Germinal center (tissue), 1 donor: ENCODE data around the gene UAP1L1.
"Not testable (repeated sequence)": the region's sequence is repeated elsewhere in the genome, so short reads cannot be mapped to it uniquely, and the experiment has no call there.

Source experiments
- DNase-seq: peaks from one replicate; pipeline ENCODE4 v3.0.0; 2012; ENCODE audit warnings: mixed read lengths, low spot score

The UAP1L1 gene, protein sequence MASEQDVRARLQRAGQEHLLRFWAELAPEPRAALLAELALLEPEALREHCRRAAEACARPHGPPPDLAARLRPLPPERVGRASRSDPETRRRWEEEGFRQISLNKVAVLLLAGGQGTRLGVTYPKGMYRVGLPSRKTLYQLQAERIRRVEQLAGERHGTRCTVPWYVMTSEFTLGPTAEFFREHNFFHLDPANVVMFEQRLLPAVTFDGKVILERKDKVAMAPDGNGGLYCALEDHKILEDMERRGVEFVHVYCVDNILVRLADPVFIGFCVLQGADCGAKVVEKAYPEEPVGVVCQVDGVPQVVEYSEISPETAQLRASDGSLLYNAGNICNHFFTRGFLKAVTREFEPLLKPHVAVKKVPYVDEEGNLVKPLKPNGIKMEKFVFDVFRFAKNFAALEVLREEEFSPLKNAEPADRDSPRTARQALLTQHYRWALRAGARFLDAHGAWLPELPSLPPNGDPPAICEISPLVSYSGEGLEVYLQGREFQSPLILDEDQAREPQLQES

DNA sequence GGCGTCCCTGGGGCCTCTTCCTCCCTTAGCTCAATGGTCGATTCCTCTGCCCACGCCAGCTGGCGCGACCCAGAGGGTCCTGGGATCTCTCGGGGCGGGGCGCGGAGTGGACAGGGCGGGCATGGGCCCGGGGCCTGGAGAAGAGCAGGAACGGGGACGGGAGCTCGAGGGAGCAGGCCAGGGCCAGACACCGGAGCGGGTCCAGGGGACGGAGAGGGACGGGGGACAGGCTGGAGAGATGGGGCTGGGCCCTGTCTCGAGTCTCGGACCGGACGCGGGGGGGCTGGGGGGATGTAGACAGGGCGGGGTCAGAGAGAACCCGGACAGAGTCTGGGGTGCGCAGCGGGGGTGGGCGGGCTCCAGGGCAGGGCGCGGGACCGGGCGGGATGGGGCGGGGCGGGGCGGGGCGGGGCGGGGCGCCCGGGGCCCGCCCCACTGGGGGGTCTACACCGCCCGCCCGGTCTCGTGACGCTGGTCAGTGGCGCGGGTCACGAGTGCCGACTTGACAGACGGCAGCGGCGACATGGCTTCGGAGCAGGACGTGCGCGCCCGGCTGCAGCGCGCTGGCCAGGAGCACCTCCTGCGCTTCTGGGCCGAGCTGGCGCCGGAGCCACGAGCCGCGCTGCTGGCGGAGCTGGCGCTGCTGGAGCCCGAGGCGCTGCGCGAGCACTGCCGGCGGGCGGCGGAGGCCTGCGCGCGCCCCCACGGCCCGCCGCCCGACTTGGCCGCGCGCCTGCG lies at the start of gene UAP1L1:
TSS of gene UAP1L1 (plus strand) at position 508 of the 738 bp plus-strand sequence. CDS start at position 524, 16 bp downstream.
- peak; percentile 75 for DNase-seq

DNA sequence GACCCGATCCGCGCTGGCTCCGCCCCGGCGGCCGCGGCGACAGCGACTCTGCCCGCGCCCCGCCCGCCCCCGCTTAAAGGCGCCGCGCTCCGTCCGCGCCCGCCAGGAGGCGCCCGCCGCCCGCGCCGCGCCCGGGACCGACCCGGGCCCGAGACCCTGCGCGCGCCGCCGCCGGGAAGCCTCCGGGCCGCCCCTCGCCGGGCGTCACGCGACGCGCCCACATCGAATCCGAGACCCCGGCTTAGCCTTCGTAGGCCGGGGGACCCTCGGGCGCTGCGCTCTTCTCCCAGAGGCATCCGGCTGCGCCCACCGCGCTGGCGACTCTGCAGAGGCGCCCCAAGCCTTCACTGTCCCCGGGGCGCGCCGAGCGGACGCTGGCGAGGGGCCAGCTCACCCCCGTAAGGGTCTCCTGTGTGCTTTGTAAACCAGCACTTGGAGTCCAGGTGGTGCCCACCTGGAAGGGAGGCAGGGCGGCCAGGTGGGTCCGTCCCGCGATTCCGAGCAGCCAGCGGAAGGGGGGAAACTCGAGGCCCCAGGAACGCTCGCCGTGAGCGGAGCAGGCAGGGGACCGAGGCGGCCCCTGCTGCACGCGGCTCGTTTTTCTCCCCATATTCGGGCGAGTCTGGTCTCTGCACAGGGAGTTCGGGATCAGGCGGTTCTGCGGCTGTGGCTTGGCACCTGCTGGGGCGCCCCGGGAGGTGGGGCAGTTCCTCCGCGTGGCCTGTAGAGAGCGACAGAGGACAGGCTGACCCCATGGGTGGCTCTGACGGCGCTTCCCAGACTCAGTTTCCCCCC lies 48.9 kb upstream of the UAP1L1 start:
- DNase-seq, result peak; percentile 71

DNA sequence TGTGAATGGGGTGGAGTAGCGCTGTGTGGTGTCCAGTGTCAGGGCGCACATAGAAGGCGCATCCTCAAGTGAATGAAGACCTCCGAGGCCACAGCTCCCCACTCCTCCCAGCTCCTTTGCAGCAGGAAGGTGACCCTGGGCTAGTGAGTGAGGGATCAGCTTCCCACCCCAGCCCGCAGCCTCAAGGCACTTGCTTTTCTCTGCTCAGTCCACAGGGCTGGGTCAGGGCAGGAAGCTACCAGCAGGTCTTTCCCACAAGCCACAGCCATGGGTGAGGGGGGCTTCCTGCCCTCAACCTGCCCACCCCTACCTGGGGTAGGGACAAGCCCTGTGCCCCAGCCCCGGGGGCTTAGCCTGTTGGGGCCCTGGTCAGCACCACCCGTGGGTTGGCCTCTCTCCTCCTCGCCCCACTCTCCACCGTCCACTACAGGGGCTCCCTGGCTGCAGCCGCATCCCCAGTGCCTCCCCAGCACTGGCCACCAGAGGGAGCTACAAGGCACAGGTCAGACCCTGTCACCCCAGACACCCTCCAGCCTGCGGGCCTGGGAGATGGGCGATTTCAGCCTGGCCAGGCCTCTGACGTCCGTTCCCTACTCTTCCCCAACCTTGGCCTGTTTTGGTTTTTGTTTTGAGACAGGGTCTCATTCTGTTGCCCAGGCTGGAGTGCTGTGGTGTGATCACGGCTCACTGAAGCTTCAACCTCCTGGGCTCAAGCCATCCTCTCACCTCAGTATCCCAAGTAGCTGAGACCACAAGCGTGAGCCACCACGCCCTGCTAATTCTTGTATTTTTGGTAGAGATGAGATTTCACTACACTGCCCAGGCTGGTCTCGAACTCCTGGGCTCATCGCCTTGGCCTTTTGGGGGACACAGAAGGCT lies 48.0 kb upstream of the UAP1L1 start:
- peak; percentile 66 for DNase-seq

DNA sequence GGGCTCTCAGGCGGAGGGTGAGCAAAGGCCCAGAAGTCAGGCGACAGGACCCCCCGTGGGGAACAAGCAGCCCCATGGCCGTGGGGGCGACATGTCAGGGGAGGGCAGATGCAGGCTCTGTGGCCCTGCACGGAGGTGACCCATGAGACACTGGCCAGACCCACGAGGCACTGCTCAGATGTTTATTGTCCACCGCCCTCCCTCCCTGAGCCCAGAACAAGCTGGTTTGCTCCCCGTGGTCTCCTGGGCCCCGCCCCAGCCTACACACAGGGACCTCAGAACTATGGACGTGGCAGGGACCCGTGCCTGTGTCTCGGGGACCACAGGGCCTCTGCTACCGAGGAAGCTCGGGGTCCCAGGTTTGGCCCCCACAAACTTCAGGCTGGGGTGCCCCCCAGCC lies 47.3 kb upstream of the UAP1L1 start:
- no peak for DNase-seq

DNA sequence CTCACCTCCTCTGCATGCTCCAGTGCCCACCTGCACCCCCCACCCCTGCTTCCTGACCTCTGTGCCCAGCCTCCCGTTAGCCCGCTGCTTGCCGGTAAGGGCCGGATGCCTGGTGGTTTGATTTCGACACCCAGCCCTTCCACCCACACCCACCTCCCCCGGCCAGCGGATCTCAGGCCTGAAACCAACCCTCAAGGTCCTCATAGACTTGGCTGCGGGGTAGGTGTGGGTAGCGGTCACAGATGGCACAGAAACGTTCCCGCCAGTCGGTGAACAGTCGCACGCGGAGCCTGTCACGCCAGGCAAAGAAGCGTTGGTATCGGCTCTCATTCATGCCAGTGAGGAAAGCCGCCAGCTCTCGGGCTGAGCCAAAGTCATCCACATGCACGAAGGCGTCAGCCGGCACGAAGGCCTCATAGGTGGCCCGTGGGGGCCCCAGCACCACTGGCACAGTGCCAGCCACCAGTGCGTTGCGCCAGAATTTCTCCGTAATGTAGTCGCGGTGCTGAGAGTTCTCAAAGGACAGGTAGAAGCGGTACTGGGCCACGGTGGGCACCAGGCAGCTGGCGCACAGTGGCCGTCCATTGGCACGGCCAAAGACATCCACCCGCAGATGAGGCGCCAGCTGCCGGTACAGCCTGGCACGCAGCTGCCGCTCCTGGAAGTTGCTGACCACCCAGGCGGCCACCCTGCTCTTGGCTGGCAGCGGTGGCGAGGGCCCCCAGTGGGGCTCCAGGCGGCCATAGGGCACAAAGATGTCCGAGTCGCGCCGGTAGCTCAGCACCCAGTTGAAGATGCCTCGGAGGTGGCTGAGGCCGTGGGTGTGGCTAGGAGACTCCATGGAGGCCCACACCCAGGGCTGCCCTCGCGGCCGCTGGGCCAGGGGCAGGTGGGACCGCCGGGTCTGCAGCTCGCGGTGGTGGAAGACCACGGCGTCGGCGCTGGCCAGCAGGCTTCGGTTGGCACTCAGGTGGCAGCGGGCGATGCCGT lies 46.5 kb upstream of the UAP1L1 start:
- DNase-seq, result no peak

DNA sequence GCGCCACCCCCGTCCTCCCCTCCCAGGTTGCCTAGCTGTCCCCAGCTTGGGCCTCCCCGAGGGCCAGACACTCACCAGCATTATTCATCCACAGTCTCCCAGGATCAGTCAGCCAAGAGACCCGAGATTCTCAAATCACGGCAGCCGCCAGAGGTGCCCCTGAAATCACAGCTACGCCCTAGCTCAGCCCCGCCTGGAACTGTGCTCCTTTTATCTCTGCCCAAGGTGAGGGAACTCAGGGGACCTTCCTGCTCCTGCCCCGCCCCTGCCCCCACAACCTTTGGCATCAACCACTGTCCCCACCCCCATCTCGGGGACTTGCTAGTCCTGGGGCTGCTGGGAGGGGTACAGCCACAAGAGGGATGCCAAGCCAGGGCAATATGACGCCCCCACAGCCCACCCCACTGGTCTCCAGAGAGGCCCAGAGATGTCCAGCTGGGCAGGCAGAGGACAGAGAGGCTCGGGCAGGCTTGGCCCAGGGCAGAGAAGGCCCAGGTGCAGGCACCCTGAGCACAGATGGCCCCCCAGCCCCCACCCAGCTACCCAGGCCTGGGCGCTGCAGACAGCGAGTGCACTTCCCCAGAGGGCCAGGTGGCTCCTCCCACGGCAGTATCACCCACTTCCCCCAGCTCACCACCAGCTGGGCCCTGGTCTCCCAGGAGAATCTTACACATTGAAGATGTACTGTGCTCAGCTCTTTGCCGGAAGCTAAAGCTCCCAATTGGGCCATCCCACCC lies 45.2 kb upstream of the UAP1L1 start, which contains the start of gene FUT7:
TSS of gene FUT7 (minus strand) at position 185 of the 737 bp plus-strand sequence. CDS start at position 88, 97 bp downstream.
- peak; percentile 60 for DNase-seq

DNA sequence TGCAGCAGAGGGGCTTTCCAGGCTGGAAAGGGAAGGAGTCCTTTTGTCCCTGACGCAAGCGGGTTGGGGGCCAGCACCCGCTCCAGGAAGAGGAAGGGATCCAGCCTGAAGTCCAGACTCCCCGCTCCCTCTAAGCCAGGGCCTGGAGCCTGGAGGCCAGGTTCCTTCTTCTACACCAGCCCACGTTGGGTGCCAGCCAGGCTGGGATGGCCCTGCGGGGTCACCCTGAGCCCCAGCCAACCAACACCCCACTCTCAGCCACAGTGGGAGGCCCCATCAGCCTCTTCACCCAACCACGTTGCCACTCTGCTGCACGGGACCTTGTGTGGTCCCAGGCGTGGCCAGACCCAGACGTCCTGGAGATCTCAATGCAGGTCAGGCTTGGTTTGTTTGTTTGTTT lies 44.5 kb upstream of the UAP1L1 start:
- DNase-seq, result no peak

DNA sequence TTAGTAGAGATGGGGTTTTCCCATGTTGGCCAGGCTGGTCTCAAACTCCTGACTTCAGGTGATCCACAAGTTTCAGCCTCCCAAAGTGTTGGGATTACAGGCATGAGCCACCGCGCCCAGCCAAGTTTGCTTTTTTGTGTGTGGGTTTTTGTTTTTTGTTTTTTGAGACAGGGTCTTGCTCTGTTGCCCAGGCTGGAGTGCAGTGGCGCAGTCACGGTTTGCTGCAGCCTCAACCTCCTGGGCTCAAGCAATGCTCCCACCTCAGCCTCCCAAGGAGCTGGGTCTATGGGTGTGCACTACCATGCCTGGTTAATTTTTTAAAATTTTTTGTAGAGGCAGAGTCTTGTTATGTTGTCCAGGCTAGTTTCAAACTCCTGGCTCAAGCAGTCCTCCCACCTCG lies 43.8 kb upstream of the UAP1L1 start:
- not testable (repeated sequence) for DNase-seq

DNA sequence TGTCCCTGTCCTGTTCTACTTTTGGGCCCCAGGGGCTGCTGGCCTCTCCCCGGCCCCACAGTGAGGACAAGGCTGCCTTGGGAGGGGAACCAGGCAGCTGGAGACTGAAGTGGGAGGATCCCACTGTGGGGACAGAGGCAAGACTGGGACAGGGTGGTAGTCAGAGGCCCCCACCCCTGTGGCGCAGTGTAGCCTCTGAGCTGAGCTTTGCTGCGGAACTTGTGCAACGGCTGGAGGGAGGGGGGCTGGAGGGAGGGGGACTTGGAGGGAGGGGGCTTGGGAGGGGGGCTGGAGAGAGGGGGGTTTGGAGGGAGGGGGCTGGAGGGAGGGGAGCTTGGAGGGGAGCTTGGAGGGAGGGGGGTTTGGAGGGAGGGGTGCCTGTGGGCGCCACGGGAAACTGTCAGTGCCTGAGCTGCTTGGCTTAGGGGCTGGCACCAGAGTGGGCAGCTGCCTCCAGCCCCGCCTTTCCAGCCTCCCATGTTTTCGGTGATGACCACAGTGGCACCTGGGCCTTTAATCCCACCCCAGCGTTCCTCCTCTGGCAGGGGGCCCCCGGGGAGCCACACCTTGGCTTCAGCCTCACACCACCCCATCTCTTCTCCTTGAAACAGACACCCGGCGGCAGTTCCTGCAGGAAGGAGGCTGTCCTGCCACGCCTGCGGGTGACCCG lies 43.1 kb upstream of the UAP1L1 start:
- no peak for DNase-seq

DNA sequence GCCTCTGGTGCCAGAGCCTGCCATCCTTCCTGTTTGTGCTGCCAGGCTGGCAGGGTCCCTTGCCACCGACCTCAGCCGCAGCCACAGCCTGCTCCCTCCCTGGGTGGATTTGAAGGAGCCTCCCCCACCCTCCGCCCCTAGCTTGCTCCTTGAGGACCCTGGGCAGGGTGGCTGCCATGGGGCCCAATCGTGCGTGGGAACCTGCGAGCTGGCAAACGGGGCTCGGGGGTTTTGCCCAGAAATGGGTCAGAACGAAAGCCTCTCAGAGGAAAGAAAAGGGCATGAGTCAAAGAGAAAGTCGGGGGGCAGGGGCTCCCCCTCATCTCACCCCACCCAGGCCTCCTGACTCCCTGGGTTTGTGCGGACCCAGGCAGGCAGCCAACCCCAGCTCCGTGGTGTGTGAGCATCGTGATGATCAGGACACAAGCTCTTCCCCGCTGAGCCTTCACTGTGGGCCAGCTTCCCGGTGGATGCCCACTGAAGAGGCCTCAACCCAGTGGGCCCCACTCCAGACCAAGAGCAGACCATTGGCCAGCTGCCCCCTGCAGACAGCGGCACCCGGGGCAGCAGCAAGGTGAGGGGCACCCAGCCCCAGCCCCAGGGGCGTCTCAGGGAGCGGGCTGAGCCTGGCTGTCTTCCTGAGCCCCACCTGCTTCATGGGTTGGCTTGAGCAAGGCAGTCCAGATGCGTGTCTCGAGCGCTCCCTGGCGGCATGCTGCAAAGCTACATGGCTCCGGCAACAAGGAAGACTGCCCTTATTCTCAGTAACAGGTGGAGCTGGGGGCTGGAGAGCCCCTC lies 42.4 kb upstream of the UAP1L1 start:
- DNase-seq, result peak; percentile 86

DNA sequence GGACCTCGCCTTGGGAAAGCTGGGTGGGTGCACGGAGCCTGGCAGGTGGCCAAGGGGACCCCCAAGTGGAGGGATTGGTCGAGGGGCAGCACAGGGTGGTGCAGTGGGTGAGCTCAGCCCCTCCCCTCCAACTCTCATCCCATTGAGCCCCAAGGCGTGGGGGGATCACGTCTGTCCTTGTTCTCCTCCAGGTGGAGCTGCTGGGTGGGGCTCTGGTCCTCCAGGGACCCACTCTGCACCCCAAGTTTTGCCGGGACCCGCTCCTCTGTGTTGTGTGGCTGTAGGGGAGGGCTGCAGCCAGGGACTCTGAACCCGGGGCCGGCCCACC lies 41.8 kb upstream of the UAP1L1 start:
- DNase-seq, result no peak

DNA sequence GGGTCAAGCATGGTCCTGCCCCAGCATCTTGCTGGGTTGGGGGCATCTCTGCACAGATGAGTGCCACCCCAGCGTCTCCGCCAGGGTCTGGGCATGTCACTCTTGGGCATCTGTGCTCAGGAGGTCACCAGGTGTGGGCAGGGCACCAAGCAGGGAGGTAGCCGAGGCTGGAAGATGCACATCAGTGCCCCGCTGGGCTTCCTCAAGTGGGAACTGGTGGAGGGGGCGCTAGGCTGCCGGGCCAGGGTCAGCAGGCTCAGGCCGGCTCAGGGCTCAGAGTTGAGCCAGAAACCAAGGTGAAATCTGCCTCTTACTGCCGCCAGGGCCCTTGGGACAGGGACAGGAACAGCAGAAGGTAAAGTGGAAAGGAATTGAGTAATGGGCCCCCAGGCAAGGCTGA lies 41.4 kb upstream of the UAP1L1 start:
- no peak for DNase-seq

DNA sequence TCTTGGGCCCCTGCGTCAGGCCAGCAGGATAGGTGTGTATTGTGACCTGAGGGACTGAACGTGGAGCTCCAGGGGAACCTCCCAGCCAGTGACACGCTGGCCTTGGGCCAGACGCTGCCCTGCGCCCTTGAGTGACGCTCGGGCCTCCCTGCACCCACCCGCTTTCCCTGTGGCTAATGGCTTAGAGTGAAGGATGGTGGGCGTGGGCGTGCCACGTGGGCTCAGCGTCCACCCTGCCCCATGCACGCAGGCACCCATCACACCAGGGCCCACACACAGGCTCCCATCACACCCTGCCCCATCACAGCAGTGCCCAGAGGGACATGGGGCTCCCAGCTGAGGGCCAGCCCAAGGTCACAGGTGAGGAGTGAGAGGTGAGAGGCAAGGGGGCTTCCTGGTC lies 40.3 kb upstream of the UAP1L1 start:
- no peak for DNase-seq

DNA sequence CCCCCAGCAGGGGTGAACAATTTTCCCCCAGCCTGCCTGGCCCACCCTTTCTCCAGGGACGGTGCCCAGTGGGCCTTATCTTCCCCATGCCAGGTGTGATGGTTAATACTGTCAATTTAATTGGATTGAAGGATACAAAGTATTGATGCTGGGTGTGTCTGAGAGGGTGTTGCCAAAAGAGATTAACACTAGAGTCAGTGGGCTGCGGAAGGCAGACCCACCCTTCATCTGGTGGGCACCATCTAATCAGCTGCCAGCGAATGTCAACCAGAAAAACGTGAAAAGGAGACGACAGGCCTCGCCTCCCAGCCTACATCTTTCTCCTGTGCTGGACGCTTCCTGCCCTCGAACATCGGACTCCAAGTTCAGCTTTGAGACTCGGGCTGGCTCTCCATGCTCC lies 39.8 kb upstream of the UAP1L1 start:
- DNase-seq, result no peak

DNA sequence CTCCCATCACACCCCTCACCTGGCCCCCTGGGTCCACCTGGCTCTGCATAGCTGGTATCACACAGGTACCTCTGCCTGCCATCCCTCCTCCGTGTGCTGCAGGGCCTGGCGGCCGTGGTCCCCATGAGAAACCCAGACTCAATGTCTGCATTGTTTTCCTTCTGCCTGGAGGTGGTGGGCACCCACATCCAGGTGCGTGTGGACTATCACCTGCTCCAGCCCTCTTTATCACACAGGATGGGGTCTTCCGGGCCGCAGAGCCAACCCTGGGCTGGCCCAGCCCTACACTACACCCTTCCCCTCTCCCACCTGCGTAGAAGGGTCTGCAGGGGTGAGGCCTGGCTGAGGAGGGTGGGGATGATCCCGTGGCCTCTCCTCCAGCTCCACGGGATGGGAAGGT lies 38.4 kb upstream of the UAP1L1 start:
- no peak for DNase-seq

DNA sequence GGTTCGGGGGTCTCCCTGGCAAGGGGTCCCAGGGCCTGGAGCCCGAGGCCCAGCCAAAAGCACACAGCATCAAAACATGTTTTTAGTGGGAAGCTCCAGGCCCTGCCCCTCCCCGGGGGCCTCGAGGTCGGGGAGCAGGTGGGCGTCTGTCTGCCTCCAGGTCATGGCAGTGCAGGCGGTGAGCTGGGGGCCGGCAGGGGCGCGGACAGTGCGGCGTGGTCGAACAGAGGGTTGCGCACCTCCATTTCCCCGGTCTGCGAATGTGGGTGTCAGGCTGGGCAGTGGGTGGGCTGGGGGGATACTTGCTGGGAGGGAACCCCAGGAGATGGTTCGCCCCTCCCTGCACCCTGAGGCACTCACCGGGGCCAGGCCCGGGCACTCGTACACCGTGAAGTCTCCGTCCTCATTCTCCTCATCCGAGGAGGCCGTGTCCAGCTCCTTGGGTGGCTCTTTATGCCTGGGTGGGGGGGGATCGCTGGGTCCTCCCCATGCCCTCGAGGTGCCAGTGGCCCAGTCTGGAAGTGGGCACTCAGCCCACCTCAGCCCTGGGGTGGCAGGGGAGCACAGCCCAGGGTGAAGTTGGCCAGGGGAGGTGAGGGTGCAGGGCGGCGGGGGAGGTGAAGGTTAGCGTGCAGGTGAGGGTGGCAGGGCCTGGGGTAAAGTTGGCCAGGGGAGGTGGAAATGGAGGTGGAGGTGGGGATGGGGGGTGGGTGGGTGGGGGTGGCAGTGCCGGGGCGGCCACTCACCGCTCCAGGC lies 37.5 kb upstream of the UAP1L1 start:
- DNase-seq, result no peak

DNA sequence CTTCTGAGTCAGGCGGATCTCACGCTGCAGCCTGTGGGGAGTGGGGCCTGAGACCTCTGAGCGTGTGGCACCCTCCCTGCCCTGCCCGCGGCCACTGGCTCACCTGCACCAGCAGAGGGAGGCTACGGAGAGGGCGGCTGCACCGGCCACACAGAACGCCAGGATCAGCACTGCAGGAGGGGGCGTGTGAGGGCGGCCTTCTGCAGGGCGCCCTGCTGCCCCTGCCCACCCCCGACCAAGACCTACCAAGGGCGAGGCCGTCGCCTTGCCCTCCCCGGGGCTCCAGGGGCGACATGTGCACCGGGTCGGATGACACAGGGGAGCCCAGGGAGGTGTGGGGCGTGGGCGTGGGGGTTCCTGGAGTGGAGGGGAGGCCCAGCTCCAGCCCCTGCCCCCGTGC lies 36.7 kb upstream of the UAP1L1 start:
- no peak for DNase-seq
